Measurements from ENCODE around the gene ELSPBP1. TPM values are rescaled to one million over a fixed set of nuclear protein-coding genes. Genes with fewer than 3 reads are reported as not detected.

Gene ELSPBP1
- total RNA-seq, 1 experiment from 2014 or later, result 0.47 TPM

- H3K9me3 ChIP-seq (ENCODE audit: low read depth, low read length, poor library complexity, severe bottlenecking), result no peaks in the 10 kb centered on the region
- BruUV-seq (replicated peaks), result no TSS peak
- POLR2A ChIA-PET (ENCODE audit: low non-redundant PET), result no interaction called here
- no peak overlapping the region for H3K4me3 ChIP-seq (ENCODE audit: low read depth, low read length, poor library complexity, severe bottlenecking)
- H3K36me3 ChIP-seq (ENCODE audit: insufficient read depth, low read length, poor library complexity, severe bottlenecking), result no peaks in the 10 kb centered on the region
- intact Hi-C loops (cut with micrococcal nuclease; ENCODE audit: unreplicated experiment), result no loop called here
- no peak overlapping the region for H3K27ac ChIP-seq (ENCODE audit: low read depth, low read length, poor library complexity, severe bottlenecking)
- CTCF ChIA-PET, result no interaction called here
- DNase-seq (ENCODE audit: low spot score), result peak; percentile 18
- peaks cover 7% of the 10 kb centered on the region for H3K4me1 ChIP-seq (ENCODE audit: insufficient read depth, low read length, poor library complexity, severe bottlenecking)
- H3K27me3 ChIP-seq (replicated peaks; ENCODE audit: insufficient read depth, low read depth, low read length, poor library complexity), result peaks cover 7% of the 10 kb centered on the region
- TF ChIP-seq EZH2 (IDR thresholded peaks at IDR 0.05; ENCODE audit: borderline replicate concordance, low read depth, low read length, poor library complexity, severe bottlenecking), result no peak
- TF ChIP-seq, protein P1, sequence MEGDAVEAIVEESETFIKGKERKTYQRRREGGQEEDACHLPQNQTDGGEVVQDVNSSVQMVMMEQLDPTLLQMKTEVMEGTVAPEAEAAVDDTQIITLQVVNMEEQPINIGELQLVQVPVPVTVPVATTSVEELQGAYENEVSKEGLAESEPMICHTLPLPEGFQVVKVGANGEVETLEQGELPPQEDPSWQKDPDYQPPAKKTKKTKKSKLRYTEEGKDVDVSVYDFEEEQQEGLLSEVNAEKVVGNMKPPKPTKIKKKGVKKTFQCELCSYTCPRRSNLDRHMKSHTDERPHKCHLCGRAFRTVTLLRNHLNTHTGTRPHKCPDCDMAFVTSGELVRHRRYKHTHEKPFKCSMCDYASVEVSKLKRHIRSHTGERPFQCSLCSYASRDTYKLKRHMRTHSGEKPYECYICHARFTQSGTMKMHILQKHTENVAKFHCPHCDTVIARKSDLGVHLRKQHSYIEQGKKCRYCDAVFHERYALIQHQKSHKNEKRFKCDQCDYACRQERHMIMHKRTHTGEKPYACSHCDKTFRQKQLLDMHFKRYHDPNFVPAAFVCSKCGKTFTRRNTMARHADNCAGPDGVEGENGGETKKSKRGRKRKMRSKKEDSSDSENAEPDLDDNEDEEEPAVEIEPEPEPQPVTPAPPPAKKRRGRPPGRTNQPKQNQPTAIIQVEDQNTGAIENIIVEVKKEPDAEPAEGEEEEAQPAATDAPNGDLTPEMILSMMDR (conservative IDR thresholded peaks at IDR 0.05; ENCODE audit: low read depth, low read length), result no peak
Observed at GRCh38 chr19:48029431-48029830, 35.0 kb downstream of the ELSPBP1 start.

GRCh38 chr19:48030073-48030472, 35.6 kb downstream of the ELSPBP1 start:
- Histone ChIP-seq H3K4me3 (ENCODE audit: low read depth, low read length, poor library complexity, severe bottlenecking) (no peak overlapping the region), H3K27ac (ENCODE audit: low read depth, low read length, poor library complexity, severe bottlenecking) (no peak overlapping the region), H3K4me1 (ENCODE audit: insufficient read depth, low read length, poor library complexity, severe bottlenecking) (peaks cover 7% of the 10 kb centered on the region), H3K9me3 (ENCODE audit: low read depth, low read length, poor library complexity, severe bottlenecking) (no peaks in the 10 kb centered on the region), H3K27me3 (replicated peaks; ENCODE audit: insufficient read depth, low read depth, low read length, poor library complexity) (peaks cover under 1% of the 10 kb centered on the region), H3K36me3 (ENCODE audit: insufficient read depth, low read length, poor library complexity, severe bottlenecking) (no peaks in the 10 kb centered on the region)
- intact Hi-C loops (cut with micrococcal nuclease; ENCODE audit: unreplicated experiment), result no loop called here
- no TSS peak for BruUV-seq (replicated peaks)
- TF ChIP-seq, protein P1 (conservative IDR thresholded peaks at IDR 0.05; ENCODE audit: low read depth, low read length), result no peak
- TF ChIP-seq EZH2 (IDR thresholded peaks at IDR 0.05; ENCODE audit: borderline replicate concordance, low read depth, low read length, poor library complexity, severe bottlenecking), result no peak
- ChIA-PET POLR2A (ENCODE audit: low non-redundant PET) (no interaction called here), CTCF (no interaction called here)
- no peak for DNase-seq (ENCODE audit: low spot score)

GRCh38 chr19:48033604-48034003, 39.2 kb downstream of the ELSPBP1 start:
- no peak overlapping the region for H3K27ac ChIP-seq (ENCODE audit: low read depth, low read length, poor library complexity, severe bottlenecking)
- ChIA-PET CTCF (interaction anchor here (0.6 kb wide), 1 partner anchor 70 kb away, joined by 4 read pairs; no protein-coding TSS in a partner anchor), POLR2A (ENCODE audit: low non-redundant PET) (no interaction called here)
- H3K27me3 ChIP-seq (replicated peaks; ENCODE audit: insufficient read depth, low read depth, low read length, poor library complexity), result no peaks in the 10 kb centered on the region
- no peak overlapping the region for H3K4me3 ChIP-seq (ENCODE audit: low read depth, low read length, poor library complexity, severe bottlenecking)
- H3K4me1 ChIP-seq (ENCODE audit: insufficient read depth, low read length, poor library complexity, severe bottlenecking), result peaks cover 7% of the 10 kb centered on the region
- BruUV-seq (replicated peaks), result no TSS peak
- H3K9me3 ChIP-seq (ENCODE audit: low read depth, low read length, poor library complexity, severe bottlenecking), result peaks cover 5% of the 10 kb centered on the region
- intact Hi-C loops (cut with micrococcal nuclease; ENCODE audit: unreplicated experiment), result no loop called here
- H3K36me3 ChIP-seq (ENCODE audit: insufficient read depth, low read length, poor library complexity, severe bottlenecking), result no peaks in the 10 kb centered on the region
- TF ChIP-seq, protein P1 (conservative IDR thresholded peaks at IDR 0.05; ENCODE audit: low read depth, low read length), result no peak
- no peak for TF ChIP-seq EZH2 (IDR thresholded peaks at IDR 0.05; ENCODE audit: borderline replicate concordance, low read depth, low read length, poor library complexity, severe bottlenecking)
- DNase-seq (ENCODE audit: low spot score), result no peak

Measured in A673 (cell line).